CD4-positive, alpha-beta T cell treated with Interleukin-6 at 100 ng/mL for 8 hours (primary cell): ENCODE data around the gene TSLP.

Experiments
- DNase-seq: peaks from one replicate; pipeline ENCODE4 v3.0.0-alpha.2; 2020; ENCODE audit warnings: mixed read lengths, low spot score

TSLP gene

DNA sequence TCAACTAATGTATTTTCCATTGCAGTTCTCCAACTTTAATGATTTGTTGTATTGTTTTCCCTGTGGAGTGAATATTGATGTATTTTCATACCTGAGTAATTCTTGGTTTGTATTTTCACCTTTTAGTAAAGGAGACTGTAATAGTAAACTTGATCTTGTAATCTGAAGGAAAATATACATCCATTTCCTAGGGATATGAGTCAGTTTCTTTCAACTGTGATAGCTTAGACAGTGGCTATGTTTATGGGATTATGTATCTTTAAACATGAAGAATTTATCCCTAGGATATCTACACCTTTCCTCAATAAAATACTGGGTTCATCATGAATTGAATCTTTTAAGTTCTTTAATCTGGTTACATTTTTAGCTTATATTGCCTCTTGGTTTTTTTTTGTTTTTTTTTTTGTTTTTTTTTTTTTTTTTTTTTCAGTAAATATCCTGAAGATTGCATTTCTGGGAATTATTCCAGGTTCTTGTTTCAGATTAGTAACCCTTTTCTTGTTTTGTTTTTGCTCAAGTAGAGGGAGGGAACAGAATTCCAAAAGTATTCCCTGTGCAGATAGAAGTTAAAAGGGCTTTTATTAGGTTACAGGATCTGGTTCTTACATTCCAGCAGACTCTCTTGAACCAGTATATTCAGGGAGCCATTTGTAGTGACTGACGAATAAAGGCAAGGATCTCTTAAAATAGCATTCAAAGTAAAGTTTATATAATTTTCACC is 27.7 kb downstream of the TSLP start:
- DNase-seq, result no peak

DNA sequence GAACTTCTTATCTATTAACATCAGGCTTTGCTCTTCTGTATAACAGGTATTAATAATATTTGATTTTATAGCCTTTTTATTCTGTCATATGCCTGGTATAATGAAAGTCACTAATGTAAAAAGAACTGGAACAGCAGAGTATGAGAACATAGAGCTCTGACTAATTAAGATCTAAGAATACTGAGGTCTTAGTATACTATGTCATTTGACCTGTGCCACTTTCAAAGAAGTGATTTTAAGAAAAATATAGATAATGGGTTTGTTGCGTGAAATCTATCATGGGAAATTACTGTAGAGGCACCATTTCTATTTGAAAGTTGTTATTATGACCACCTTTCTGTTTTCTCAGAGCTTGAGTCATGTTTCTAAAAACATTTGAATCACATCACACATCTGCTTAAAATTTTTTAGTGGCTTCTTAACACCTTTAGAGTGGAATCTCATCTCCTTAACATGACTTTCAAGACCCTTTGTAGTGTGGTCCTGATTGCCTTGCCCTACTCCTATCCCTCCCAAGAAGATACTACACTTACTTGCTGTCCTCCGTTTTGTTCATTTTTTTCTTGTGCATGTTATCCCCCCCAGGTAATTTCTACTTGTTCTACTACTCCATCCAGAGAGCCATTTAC is 34.9 kb downstream of the TSLP start:
- no peak for DNase-seq

DNA sequence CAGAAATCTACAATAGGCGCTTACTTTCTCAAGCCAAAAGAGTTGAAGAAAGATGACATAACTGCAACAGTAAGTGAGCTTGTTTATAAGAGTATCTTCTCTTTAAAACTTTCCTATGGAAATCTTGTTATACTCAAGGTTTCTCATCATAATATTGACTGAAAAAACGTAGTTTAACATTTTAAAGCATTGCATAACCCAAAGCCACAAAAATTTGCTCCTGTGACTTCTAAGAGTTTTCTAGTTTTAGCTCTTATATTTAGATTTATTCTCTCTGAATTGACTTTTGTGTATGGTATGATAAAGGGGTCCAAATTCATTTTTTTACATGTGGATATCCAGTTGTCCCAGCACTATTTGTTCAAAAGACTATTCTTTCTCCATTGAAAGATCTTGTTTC is 35.9 kb downstream of the TSLP start:
- DNase-seq, result no peak

DNA sequence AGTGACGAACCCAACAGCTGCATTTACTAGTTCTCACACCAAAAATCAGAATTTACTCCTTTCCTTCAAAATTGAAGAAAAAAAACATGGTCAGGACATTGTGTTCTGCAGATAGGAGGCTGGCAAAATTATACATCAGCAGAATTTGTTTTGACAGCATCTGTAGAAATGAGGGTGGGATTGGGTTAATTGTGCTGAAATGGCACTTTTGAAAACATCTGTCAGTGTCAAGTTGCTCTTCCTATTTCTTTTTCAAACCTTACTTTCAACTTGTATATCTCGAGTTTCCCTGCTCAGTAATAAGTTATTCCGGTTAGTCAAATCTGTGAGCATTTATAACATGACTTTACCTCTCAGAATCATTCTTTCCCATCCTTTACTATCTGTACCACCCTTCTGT is 40.4 kb downstream of the TSLP start:
- DNase-seq, result no peak

DNA sequence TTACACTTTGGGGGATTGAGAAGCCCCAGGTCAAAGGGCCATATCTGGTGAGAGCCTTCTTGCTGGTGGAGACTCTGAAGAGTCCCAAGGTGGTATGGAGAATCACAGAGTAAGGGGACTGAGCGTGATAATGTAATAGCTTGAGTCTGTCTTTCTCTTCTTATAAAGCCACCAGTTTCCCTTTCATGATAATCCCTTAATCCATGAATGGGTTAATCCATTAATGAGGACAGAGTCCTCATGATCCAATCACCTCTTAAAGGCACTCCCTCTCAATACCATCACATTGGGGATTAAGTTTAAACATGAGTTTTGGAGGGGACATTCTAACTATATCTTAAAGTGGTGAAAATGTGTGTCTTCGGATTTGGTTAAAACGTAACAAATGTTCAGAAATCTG is 42.2 kb downstream of the TSLP start:
- no peak for DNase-seq

DNA sequence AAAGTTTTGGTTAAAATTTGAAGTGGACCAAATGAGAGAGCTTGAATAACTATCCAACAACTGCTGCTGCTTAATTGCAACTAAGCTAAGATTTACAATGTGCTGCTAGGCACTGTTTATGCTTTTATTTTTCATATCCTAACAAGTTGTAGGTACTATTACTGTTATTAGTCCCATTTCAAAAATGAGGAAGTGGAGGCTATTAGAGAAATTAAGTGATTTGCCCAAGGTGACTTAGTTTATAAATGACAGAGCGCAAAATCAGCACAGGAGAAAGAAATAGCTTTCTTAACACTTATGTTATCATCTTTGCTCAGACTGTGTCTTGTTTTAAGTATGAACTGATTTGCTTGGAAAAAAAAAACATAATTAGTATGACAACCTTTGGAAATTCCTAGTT is 43.7 kb downstream of the TSLP start:
- DNase-seq, result no peak

DNA sequence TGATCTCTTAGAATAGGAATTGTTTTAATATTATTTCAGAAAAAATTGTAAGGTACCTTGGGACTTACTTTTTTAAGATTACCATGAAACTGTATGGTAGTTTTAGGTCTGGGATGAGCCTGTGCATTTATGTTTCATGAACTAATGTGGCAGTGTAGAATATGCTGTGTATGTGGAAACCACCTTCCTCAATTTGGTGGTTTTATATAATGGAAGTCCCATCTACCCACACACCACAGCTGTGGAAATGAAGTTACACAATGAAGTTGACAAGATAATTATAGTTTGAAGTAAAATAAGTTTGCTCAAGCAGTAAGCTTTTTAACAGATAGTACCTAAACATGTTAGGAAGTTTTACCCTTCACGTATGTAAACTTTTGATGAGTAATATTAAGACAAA is 45.0 kb downstream of the TSLP start:
- no peak for DNase-seq

DNA sequence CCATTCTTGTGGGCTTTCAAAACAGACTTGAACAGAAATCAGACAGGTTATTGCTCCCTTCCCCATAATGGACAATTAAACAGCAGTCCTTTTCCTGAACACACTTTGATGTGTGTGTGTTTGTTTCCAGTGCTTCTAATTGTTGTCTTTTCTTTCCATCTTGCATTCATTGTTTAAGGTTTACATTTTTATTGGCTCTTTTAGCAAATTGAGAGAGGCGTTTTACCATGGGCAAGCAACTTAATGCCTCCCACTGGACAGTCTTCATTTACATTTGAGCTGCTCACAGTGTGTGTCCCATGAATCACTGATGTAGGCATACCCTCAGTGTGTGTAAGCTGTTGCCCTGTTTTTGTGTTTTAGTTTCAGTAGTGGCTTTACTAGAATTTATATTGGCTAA is 45.6 kb downstream of the TSLP start:
- no peak for DNase-seq

DNA sequence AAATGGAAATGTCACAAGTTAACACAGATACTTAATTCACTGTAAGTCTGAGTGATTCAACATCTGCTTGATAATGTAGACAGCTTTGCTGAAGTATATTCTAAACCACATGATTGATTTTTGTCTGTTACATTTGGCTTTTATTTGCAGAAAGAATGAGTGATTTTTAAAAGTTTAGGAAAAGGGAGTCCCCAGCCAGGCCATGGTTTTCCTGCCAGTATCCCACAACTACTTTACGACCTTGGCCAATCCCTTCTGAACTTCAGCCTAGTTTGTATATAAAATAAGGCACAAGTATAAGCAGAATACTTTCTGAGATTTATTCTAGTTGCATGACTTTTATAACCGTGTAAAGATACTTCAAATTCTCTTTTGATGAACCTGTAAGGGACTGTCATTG is 47.7 kb downstream of the TSLP start:
- no peak for DNase-seq

DNA sequence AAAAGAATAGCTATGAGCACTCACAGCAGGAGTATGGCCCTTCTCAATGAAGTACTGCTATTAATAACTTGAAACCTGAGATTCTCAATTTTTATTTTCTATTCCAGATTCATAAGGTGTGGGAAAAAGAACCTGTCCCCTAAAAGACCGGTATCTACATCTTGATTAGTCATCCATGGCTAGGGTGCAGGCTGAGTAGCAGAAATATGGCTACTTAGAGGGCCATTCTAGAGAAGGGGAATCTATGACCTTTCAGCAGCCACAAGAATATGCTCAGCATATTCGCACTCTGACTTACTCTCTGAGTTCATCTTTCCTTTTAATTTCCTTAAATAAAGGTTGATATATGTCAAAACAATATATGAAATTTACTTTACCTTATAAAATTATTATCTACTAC is 48.3 kb downstream of the TSLP start:
- DNase-seq, result no peak

DNA sequence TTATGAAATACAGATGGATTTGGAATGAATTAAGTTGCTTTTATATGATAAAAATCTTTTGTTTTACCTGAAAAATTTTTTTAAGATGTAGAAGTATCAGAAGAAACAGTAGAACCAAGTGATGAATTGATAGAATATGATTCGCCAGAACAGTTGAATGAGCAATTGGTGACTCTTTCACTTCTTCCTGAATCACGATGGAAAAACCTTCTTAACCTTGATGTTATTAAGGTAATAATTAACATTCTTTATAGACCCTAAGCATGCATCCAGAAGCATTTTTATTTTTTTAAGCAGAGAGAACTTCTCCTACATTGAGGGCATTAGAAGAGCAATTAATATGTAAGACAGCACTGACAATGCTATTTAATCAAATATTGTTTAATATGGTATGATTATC is 49.4 kb downstream of the TSLP start:
- no peak for DNase-seq

DNA sequence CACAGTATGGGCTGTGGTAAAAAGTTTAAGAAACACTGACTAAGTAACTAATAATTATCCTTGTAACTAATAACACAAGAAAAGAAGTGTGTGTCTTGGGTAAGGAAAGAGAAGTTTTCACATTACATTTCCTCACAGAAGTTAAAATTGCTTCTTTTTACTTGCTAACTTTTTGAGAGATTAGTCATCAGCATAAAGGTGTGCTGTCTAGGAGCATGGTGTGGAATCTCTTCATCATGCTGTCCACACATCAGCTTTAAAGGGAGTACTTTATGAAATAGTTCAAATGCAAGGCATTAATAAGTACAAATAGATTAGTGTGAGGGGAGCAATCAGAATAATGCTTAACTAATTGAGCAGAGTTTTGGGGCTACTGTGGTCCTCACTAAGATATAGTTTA is 50.4 kb downstream of the TSLP start:
- no peak for DNase-seq

DNA sequence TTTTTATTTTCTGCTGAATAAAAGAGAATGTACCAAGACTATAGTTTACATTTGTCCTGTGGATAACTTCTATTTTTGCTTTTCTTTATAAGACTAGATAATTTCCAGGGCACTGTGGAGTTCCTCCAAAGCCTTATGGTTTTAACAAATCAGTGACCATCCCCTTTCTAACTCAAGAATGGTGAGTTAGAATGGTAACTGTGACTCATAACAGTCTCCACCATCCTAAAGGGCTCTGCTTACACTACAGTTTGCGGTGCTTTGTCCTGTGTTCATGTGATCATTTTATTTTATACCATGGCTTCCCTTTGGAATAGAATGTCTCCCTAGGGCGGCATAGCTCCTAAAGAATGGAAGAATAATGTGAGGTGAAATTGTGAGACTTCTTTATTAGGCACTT is 50.9 kb downstream of the TSLP start:
- DNase-seq, result no peak

DNA sequence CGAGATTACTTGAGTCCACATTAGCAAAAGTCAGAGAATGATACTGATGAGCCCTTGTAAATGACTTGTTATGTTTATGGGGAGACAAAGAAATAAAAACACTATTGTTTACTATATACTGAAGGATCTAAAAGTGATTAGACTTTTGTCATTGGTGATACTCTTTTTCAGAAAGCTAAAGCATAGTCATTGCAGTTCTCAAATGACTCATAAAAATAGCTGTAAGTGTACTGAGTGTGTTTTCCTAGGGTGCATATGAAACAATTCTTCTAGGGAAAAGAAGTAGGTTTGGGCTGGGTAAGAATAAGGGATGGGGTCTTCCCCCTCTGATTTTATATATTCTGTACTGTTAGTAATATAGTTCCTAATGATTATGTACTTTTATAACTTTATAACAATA is 53.3 kb downstream of the TSLP start:
- no peak for DNase-seq

DNA sequence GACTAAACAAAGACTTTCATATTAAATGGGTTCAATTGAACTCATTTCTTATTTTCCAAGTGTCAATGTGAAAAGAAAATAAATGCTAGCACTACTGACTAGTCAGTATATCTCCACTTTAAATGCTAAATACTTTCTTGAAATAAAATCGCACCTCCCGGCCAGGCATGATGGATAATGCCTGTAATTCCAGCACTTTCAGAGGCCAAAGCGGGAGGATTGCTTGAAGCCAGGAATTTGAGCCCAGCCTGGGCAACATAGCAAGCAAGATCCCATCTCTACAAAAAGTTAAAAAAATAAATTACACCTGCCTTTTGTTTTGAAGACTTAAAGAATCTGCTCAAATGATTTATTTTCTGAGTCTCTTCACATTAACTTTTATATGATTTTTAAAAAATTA is 55.4 kb downstream of the TSLP start:
- no peak for DNase-seq
